ENCODE results near the gene CATSPERB.

CATSPERB gene

DNA sequence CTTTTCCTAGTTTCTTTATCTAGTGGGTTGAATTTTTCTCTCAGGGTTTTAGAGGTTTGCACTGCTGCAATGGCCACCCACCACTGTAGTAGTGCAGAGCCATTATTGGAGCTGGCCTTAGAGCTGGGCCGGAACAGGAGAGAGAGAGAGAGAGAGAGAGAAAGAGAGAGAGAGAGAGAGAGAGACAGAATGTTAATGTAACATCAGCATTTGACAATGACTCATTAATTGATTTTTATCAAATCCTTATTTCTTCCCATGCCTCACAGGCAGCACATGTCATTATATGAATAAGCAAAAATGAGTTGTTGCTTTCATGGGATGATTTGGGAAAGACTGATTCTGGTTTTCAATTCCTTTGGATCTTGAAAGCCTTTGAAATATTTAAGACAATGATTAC lies 145.5 kb downstream of the CATSPERB start:
- H2BK15ac ChIP-seq (replicated peaks; ENCODE audit: low read depth): no peak overlapping the region
- no peak overlapping the region for H3K4me2 ChIP-seq (ENCODE audit: low read length)
- H2BK5ac ChIP-seq (ENCODE audit: low read length): no peak overlapping the region
- no peak for DNase-seq
- no peak overlapping the region for H3K9ac ChIP-seq (ENCODE audit: low read length)
- WGBS (ENCODE audit: extremely low coverage, insufficient coverage, low lambda C conversion rate): no CpG with 5 or more reads among the region's 1 CpG
- H3K27me3 ChIP-seq (ENCODE audit: insufficient read depth, low read length, poor library complexity): no peaks in the 10 kb centered on the region
- no peak overlapping the region for H3K4me3 ChIP-seq (ENCODE audit: low read length)
- no peaks in the 10 kb centered on the region for H3K79me1 ChIP-seq (ENCODE audit: low read length)
- H3K4me1 ChIP-seq (ENCODE audit: control insufficient read depth, low read depth, low read length): no peaks in the 10 kb centered on the region
- no peak overlapping the region for H2AK5ac ChIP-seq (ENCODE audit: low read length)
- no peak overlapping the region for H4K8ac ChIP-seq (ENCODE audit: low read depth, low read length)
- H3K36me3 ChIP-seq (ENCODE audit: control insufficient read depth, insufficient read depth, low read length): no peaks in the 10 kb centered on the region
- H3K18ac ChIP-seq (ENCODE audit: low read length): no peak overlapping the region
- no peak overlapping the region for H3K4ac ChIP-seq (ENCODE audit: low read depth, low read length)
- no peak overlapping the region for H3K27ac ChIP-seq (ENCODE audit: low read depth, low read length)
- no peak overlapping the region for H3K56ac ChIP-seq (ENCODE audit: low read length)
- H2BK120ac ChIP-seq (ENCODE audit: low read depth, low read length): no peak overlapping the region
- no peak overlapping the region for H3K23ac ChIP-seq (ENCODE audit: low read length)
- H4K5ac ChIP-seq (ENCODE audit: low read length): no peak overlapping the region
- H3K79me2 ChIP-seq (ENCODE audit: control insufficient read depth, insufficient read depth, low read length): no peaks in the 10 kb centered on the region

GRCh38 chr14:91585856-91586255 lies 146.0 kb downstream of the CATSPERB start:
- H2BK15ac ChIP-seq (replicated peaks; ENCODE audit: low read depth): no peak overlapping the region
- H3K27ac ChIP-seq (ENCODE audit: low read depth, low read length): no peak overlapping the region
- H3K4me1 ChIP-seq (ENCODE audit: control insufficient read depth, low read depth, low read length): peaks cover 2% of the 10 kb centered on the region
- H4K8ac ChIP-seq (ENCODE audit: low read depth, low read length): no peak overlapping the region
- no peak overlapping the region for H3K4me2 ChIP-seq (ENCODE audit: low read length)
- H3K4me3 ChIP-seq (ENCODE audit: low read length): no peak overlapping the region
- H2AK5ac ChIP-seq (ENCODE audit: low read length): no peak overlapping the region
- H3K18ac ChIP-seq (ENCODE audit: low read length): no peak overlapping the region
- no peak overlapping the region for H3K4ac ChIP-seq (ENCODE audit: low read depth, low read length)
- H2BK5ac ChIP-seq (ENCODE audit: low read length): no peak overlapping the region
- no peak overlapping the region for H3K9ac ChIP-seq (ENCODE audit: low read length)
- H3K79me2 ChIP-seq (ENCODE audit: control insufficient read depth, insufficient read depth, low read length): no peaks in the 10 kb centered on the region
- H4K5ac ChIP-seq (ENCODE audit: low read length): no peak overlapping the region
- H2BK120ac ChIP-seq (ENCODE audit: low read depth, low read length): no peak overlapping the region
- H3K79me1 ChIP-seq (ENCODE audit: low read length): no peaks in the 10 kb centered on the region
- no peaks in the 10 kb centered on the region for H3K36me3 ChIP-seq (ENCODE audit: control insufficient read depth, insufficient read depth, low read length)
- H3K23ac ChIP-seq (ENCODE audit: low read length): no peak overlapping the region
- H3K27me3 ChIP-seq (ENCODE audit: insufficient read depth, low read length, poor library complexity): no peaks in the 10 kb centered on the region
- DNase-seq: no peak
- H3K56ac ChIP-seq (ENCODE audit: low read length): no peak overlapping the region

DNA sequence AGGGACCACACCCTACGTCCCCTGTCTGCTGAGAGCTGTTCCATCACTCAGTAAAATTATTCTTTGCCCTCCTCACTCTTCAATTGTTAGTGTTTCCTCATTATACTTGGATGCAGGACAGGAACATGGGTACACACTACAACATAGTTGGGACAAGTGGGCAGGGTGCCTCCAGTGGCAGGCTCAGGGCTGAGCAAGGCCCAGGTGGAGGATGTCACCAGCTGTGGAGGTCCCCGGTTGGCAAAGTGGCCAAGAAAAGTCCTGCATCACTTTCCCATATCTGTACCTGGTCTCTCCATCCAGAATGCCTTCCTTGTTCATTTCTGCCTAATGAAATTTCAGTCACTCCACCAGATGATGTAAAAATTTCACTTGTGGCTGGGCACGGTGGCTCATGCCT lies 149.1 kb downstream of the CATSPERB start:
- Histone ChIP-seq H2BK5ac (ENCODE audit: low read length) (no peak overlapping the region), H3K27me3 (ENCODE audit: insufficient read depth, low read length, poor library complexity) (no peaks in the 10 kb centered on the region), H3K79me1 (ENCODE audit: low read length) (no peaks in the 10 kb centered on the region), H4K8ac (ENCODE audit: low read depth, low read length) (no peak overlapping the region), H3K4me1 (ENCODE audit: control insufficient read depth, low read depth, low read length) (peaks cover 2% of the 10 kb centered on the region), H3K79me2 (ENCODE audit: control insufficient read depth, insufficient read depth, low read length) (no peaks in the 10 kb centered on the region), H4K5ac (ENCODE audit: low read length) (no peak overlapping the region), H2AK5ac (ENCODE audit: low read length) (no peak overlapping the region), H2BK120ac (ENCODE audit: low read depth, low read length) (no peak overlapping the region), H3K36me3 (ENCODE audit: control insufficient read depth, insufficient read depth, low read length) (no peaks in the 10 kb centered on the region), H3K9ac (ENCODE audit: low read length) (no peak overlapping the region), H3K56ac (ENCODE audit: low read length) (no peak overlapping the region), H3K23ac (ENCODE audit: low read length) (no peak overlapping the region), H3K18ac (ENCODE audit: low read length) (no peak overlapping the region), H3K4me3 (ENCODE audit: low read length) (no peak overlapping the region), H3K4ac (ENCODE audit: low read depth, low read length) (no peak overlapping the region), H3K4me2 (ENCODE audit: low read length) (no peak overlapping the region), H2BK15ac (replicated peaks; ENCODE audit: low read depth) (no peak overlapping the region), H3K27ac (ENCODE audit: low read depth, low read length) (no peak overlapping the region)
- DNase-seq: no peak
- WGBS (ENCODE audit: extremely low coverage, insufficient coverage, low lambda C conversion rate): no CpG with 5 or more reads among the region's 3 CpGs

- no peaks in the 10 kb centered on the region for H3K79me2 ChIP-seq (ENCODE audit: control insufficient read depth, insufficient read depth, low read length)
- H3K23ac ChIP-seq (ENCODE audit: low read length): no peak overlapping the region
- no peak overlapping the region for H4K8ac ChIP-seq (ENCODE audit: low read depth, low read length)
- H3K79me1 ChIP-seq (ENCODE audit: low read length): no peaks in the 10 kb centered on the region
- no peak overlapping the region for H3K4me3 ChIP-seq (ENCODE audit: low read length)
- no peaks in the 10 kb centered on the region for H3K27me3 ChIP-seq (ENCODE audit: insufficient read depth, low read length, poor library complexity)
- H3K4ac ChIP-seq (ENCODE audit: low read depth, low read length): no peak overlapping the region
- no peak overlapping the region for H3K9ac ChIP-seq (ENCODE audit: low read length)
- peak; percentile 30 for DNase-seq
- peaks cover 2% of the 10 kb centered on the region for H3K4me1 ChIP-seq (ENCODE audit: control insufficient read depth, low read depth, low read length)
- no peak overlapping the region for H4K5ac ChIP-seq (ENCODE audit: low read length)
- H2BK5ac ChIP-seq (ENCODE audit: low read length): no peak overlapping the region
- no peak overlapping the region for H3K56ac ChIP-seq (ENCODE audit: low read length)
- no peak overlapping the region for H3K27ac ChIP-seq (ENCODE audit: low read depth, low read length)
- H2AK5ac ChIP-seq (ENCODE audit: low read length): no peak overlapping the region
- H2BK120ac ChIP-seq (ENCODE audit: low read depth, low read length): no peak overlapping the region
- H3K36me3 ChIP-seq (ENCODE audit: control insufficient read depth, insufficient read depth, low read length): no peaks in the 10 kb centered on the region
- H3K18ac ChIP-seq (ENCODE audit: low read length): no peak overlapping the region
- WGBS (ENCODE audit: extremely low coverage, insufficient coverage, low lambda C conversion rate): no CpG with 5 or more reads among the region's 8 CpGs
- no peak overlapping the region for H3K4me2 ChIP-seq (ENCODE audit: low read length)
- no peak overlapping the region for H2BK15ac ChIP-seq (replicated peaks; ENCODE audit: low read depth)
Measured at GRCh38 chr14:91580876-91581577, 150.9 kb downstream of the CATSPERB start.

GRCh38 chr14:91577632-91578233 lies 154.2 kb downstream of the CATSPERB start:
- no peak overlapping the region for H2AK5ac ChIP-seq (ENCODE audit: low read length)
- no peaks in the 10 kb centered on the region for H3K79me2 ChIP-seq (ENCODE audit: control insufficient read depth, insufficient read depth, low read length)
- H3K36me3 ChIP-seq (ENCODE audit: control insufficient read depth, insufficient read depth, low read length): no peaks in the 10 kb centered on the region
- H3K9ac ChIP-seq (ENCODE audit: low read length): no peak overlapping the region
- no peak overlapping the region for H3K56ac ChIP-seq (ENCODE audit: low read length)
- DNase-seq: no peak
- no peak overlapping the region for H3K4me3 ChIP-seq (ENCODE audit: low read length)
- WGBS (ENCODE audit: extremely low coverage, insufficient coverage, low lambda C conversion rate): no CpG with 5 or more reads among the region's 30 CpGs
- no peak overlapping the region for H3K18ac ChIP-seq (ENCODE audit: low read length)
- no peak overlapping the region for H4K5ac ChIP-seq (ENCODE audit: low read length)
- H4K8ac ChIP-seq (ENCODE audit: low read depth, low read length): no peak overlapping the region
- no peaks in the 10 kb centered on the region for H3K79me1 ChIP-seq (ENCODE audit: low read length)
- no peak overlapping the region for H2BK5ac ChIP-seq (ENCODE audit: low read length)
- peaks cover 17% of the 10 kb centered on the region for H3K27me3 ChIP-seq (ENCODE audit: insufficient read depth, low read length, poor library complexity)
- H3K4me1 ChIP-seq (ENCODE audit: control insufficient read depth, low read depth, low read length): peaks cover 2% of the 10 kb centered on the region
- H3K4me2 ChIP-seq (ENCODE audit: low read length): no peak overlapping the region
- H3K4ac ChIP-seq (ENCODE audit: low read depth, low read length): no peak overlapping the region
- no peak overlapping the region for H3K27ac ChIP-seq (ENCODE audit: low read depth, low read length)
- H2BK15ac ChIP-seq (replicated peaks; ENCODE audit: low read depth): no peak overlapping the region
- no peak overlapping the region for H2BK120ac ChIP-seq (ENCODE audit: low read depth, low read length)
- H3K23ac ChIP-seq (ENCODE audit: low read length): no peak overlapping the region
